Stomach (tissue), 9 donors: Measurements from ENCODE around the gene DLG2. TPM values are rescaled to one million over a fixed set of nuclear protein-coding genes. Genes with fewer than 3 reads are reported as not detected.

Source experiments
- DNase-seq, 2 donors: peaks; one replicate each; pipeline versions ENCODE4 v3.0.0 to v3.0.0-alpha.2; 2013 to 2019
- H3K27ac ChIP-seq, 5 donors: fragments of 200-600 bp in 4 of 5; sonication (generic) in 4 of 5; one replicate each; pipeline ENCODE4 v1.5.1; 2013 to 2019; ENCODE audit warnings: mild to moderate bottlenecking in 1 of 5, moderate library complexity in 1 of 5
- H3K27me3 ChIP-seq, 3 donors: fragments of 200-600 bp; sonication (generic); one replicate each; pipeline ENCODE4 v1.5.1; 2017 to 2019; ENCODE audit warnings: mixed run types in 1 of 3
- H3K36me3 ChIP-seq, 4 donors: fragments of 200-600 bp; sonication (generic); 1 replicate in 3 of 4; 2 replicates in 1 of 4; pipeline ENCODE4 v1.5.1; 2016 to 2019
- H3K4me1 ChIP-seq, 4 donors: fragments of 200-600 bp; sonication (generic); one replicate each; pipeline ENCODE4 v1.5.1; 2016 to 2019
- H3K4me3 ChIP-seq, 4 donors: fragments of 200-600 bp; sonication (generic) in 3 of 4; one replicate each; pipeline ENCODE4 v1.5.1; 2016 to 2019; ENCODE audit warnings: mild to moderate bottlenecking in 1 of 4
- H3K9me3 ChIP-seq, 4 donors: fragments of 200-600 bp; sonication (generic); one replicate each; pipeline ENCODE4 v1.5.1; 2016 to 2019
- EP300 ChIP-seq: sonication (generic); formaldehyde crosslinking; IDR thresholded peaks from one replicate; pipeline ENCODE4 v1.6.1; 2017; ENCODE audit warnings: antibody characterized with exemption
- POLR2A ChIP-seq, 4 donors: fragments of 450-650 bp; IDR thresholded peaks; one replicate each; pipeline ENCODE4 v1.6.1; 2016; ENCODE audit warnings: antibody characterized with exemption in 4 of 4, control low read depth in 2 of 4, mild to moderate bottlenecking in 1 of 4, moderate library complexity in 1 of 4
- POLR2AphosphoS5 ChIP-seq, 3 donors: sonication (generic); formaldehyde crosslinking; IDR thresholded peaks; one replicate each; pipeline ENCODE4 v1.6.1; 2016; ENCODE audit warnings: antibody characterized with exemption in 3 of 3
- WGBS, 5 donors: extraction: QIAGEN DNeasy Blood & Tissue Kit in 3 of 5; methylation state at CpG; one replicate each; pipeline versions ENCODE4 v1.1.5 to v1.1.7; 2013 to 2018; 5-methylcytosine and 5-hydroxymethylcytosine counted together
- intact Hi-C: fragments of 100-400 bp; cut with DNase I; formaldehyde crosslinking; loops from one replicate; pipeline ENCODE4 v1.15.1; 2023; ENCODE audit warnings: low total_unique reads
- polyA plus RNA-seq, 3 donors: library from polyadenylated mRNA; stranded (reverse); fragments of 200-250 nt; gene quantifications; one replicate each; pipeline ENCODE4 v1.2.3, GENCODE V29; 2013
- total RNA-seq, 5 donors: library from RNA; depleted of rRNA; stranded (reverse); fragments of >200 nt; gene quantifications; one replicate each; pipeline versions ENCODE4 v1.1.0 to v1.2.3, GENCODE V29; 2014 to 2016
- TF ChIP-seq, protein P1 (sequence below), 7 experiments: fragments of 450-650 bp in 4 of 7; fragments of 200-600 bp in 3 of 7; sonication (generic) in 3 of 7; IDR thresholded peaks; one replicate each; pipeline ENCODE4 v1.5.1; 2016 to 2019; ENCODE audit warnings: antibody characterized with exemption in 7 of 7, control low read depth in 2 of 7, mild to moderate bottlenecking in 1 of 7
- donor health status: healthy with polysubstance abuse.
- donor health status: Bipolar disorder and iron deficiency.
- donor health status: healthy.

Gene DLG2
- total and polyA plus RNA-seq, 8 donors = 1.3 to 19.1 (median 3.5) TPM

DNA sequence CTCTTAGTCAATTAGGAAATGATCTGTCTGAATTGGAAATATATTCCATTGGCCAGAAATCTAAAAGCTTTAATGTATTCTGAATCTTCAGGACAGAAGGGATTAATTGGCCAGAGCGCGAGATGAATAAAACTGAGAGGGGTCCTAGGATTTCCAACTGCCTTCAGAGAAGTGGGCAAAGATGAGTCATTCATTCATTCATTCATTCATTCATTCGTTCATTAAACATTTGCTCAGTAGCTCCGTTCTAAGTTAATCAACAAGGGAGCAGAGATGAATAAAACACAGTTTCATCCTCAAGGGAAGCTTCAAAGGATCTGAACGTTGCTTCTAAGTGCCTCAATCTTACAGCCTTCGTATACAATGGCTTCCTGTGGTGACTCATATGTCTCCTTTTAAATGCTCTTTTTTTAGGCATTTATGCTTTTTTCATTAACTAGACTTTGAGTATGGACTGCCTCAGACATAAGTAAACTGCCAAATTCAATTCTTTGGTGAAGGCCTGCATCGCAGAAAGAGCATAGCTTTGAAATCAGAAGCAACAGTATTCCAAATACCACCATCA is 1803.6 kb downstream of the DLG2 start:
- Histone ChIP-seq H3K9me3 (no peaks in the 10 kb centered on the region), H3K27ac (no peak overlapping the region), H3K36me3 (no peaks in the 10 kb centered on the region), H3K4me1 (peaks cover 0 to 4% (median 0%) of the 10 kb centered on the region in 4 donors), H3K4me3 (no peak overlapping the region), H3K27me3 (no peaks in the 10 kb centered on the region)
- TF ChIP-seq EP300 (no peak), POLR2AphosphoS5 (IDR thresholded peaks at IDR 0.05) (no peak), POLR2A (IDR thresholded peaks at IDR 0.05) (no peak)
- TF ChIP-seq, protein P1, sequence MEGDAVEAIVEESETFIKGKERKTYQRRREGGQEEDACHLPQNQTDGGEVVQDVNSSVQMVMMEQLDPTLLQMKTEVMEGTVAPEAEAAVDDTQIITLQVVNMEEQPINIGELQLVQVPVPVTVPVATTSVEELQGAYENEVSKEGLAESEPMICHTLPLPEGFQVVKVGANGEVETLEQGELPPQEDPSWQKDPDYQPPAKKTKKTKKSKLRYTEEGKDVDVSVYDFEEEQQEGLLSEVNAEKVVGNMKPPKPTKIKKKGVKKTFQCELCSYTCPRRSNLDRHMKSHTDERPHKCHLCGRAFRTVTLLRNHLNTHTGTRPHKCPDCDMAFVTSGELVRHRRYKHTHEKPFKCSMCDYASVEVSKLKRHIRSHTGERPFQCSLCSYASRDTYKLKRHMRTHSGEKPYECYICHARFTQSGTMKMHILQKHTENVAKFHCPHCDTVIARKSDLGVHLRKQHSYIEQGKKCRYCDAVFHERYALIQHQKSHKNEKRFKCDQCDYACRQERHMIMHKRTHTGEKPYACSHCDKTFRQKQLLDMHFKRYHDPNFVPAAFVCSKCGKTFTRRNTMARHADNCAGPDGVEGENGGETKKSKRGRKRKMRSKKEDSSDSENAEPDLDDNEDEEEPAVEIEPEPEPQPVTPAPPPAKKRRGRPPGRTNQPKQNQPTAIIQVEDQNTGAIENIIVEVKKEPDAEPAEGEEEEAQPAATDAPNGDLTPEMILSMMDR (IDR thresholded peaks at IDR 0.05) = no peak
- intact Hi-C loops = no loop called here
- DNase-seq = no peak
- 57 to 71% (median 64%) methylated on average over 7 of the region's 7 CpGs for WGBS, 5 donors

DNA sequence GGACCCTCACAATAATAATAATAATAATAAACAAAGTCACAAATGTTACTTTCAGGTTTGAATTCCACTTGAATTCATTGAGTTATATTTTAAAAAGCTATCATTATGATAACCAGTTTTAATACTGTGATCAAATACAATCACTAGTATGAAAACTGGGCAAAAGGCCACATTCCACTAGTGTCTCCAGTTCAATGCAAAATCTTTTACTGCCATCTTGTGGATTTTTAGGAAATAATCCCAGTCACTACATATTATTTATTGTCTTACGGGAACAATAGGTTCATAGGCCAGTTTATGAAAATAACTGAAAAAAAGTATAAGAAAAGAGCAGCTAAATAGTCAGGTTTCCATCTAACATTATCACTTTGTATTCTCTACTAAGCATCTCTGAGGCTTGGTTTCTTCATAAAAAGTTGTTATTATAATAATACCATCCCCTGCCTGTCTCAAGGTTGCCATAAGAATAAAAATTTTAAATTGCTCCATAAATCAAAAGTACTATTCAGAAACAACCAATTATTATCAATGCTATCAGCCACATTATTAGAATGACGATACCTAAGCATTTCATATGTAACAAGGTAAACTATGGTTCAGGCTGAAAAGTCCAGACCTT is 1807.1 kb downstream of the DLG2 start:
- peak in 1 of 2 donors; percentile 71 for DNase-seq
- Histone ChIP-seq H3K4me1 (no peaks in the 10 kb centered on the region), H3K9me3 (no peaks in the 10 kb centered on the region), H3K27me3 (no peaks in the 10 kb centered on the region), H3K27ac (no peak overlapping the region), H3K36me3 (no peaks in the 10 kb centered on the region), H3K4me3 (no peak overlapping the region)
- no peak for TF ChIP-seq EP300
- no peak for TF ChIP-seq POLR2AphosphoS5 (IDR thresholded peaks at IDR 0.05)
- TF ChIP-seq POLR2A (IDR thresholded peaks at IDR 0.05) = no peak
- TF ChIP-seq, protein P1 (IDR thresholded peaks at IDR 0.05) = peak in 5 of 7 experiments; percentile 32 to 71 (median 50)
- intact Hi-C loops = loop anchor here (5.0 kb wide), 2 partner anchors 528 to 1103 kb away; no protein-coding TSS in a partner anchor
- WGBS, 5 donors = 22 to 25% (median 24%) methylated on average over 2 of the region's 2 CpGs

DNA sequence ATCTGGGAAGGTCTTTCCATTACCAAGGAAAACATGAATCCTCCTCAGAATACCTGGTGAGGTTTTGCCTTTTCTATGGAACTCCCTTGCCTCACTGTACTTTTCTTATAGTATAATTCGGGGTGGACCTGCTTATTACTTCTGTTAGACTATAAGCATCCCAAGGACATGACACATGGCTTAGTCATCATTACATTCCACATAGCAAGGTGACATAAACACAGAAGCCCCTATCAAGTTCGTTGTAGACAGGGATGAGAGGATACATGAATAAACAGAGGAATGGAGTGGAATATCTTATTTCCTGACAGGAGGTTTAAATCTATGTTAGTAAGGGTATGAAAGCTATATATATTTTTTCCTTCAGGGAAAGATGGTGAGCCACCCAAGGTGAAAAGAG is 1808.8 kb downstream of the DLG2 start:
- no peaks in the 10 kb centered on the region for H3K27me3 ChIP-seq
- H3K4me3 ChIP-seq = no peak overlapping the region
- H3K4me1 ChIP-seq = no peaks in the 10 kb centered on the region
- no peaks in the 10 kb centered on the region for H3K9me3 ChIP-seq
- intact Hi-C loops = loop anchor here (5.0 kb wide), 2 partner anchors 526 to 1101 kb away; no protein-coding TSS in a partner anchor
- no peaks in the 10 kb centered on the region for H3K36me3 ChIP-seq
- DNase-seq = no peak
- TF ChIP-seq, protein P1 (IDR thresholded peaks at IDR 0.05) = no peak
- TF ChIP-seq POLR2AphosphoS5 (IDR thresholded peaks at IDR 0.05) (no peak), POLR2A (IDR thresholded peaks at IDR 0.05) (no peak)
- 45 to 53% (median 49%) methylated on average over 2 of the region's 2 CpGs for WGBS, 5 donors
- no peak overlapping the region for H3K27ac ChIP-seq

DNA sequence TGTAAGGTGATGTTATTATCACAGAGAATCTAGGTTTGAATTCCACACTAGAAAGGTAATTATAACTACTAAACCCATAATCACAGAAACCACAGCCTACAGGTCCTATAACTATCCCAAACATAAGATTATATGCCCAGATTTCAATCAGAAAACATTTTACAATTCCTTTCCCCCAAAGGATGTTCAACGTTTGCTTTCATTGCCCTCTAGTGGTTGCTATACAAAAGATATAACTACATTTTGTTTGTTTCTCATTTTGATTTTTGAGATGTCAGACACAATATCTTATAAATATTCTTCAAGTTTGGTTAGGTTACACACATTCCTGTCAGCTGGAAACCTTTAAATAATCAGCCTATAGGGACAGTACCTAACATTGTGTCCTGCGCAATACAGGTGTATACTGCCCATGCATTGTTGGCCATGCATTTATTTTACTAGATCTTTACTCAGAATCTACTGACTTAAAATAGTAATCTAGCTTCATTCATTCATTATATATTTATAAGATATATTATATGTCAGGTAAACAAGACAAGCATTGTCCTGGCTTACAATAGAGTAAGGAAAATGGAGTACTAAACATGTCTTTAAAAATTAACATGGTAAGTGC is 1810.5 kb downstream of the DLG2 start:
- Histone ChIP-seq H3K4me3 (no peak overlapping the region), H3K9me3 (no peaks in the 10 kb centered on the region), H3K27ac (no peak overlapping the region), H3K4me1 (no peaks in the 10 kb centered on the region), H3K36me3 (no peaks in the 10 kb centered on the region), H3K27me3 (no peaks in the 10 kb centered on the region)
- DNase-seq = peak in 1 of 2 donors; percentile 50
- intact Hi-C loops = loop anchor here (5.0 kb wide), 2 partner anchors 524 to 1099 kb away; no protein-coding TSS in a partner anchor
- TF ChIP-seq, protein P1 (IDR thresholded peaks at IDR 0.05) = peak in 4 of 7 experiments; percentile 24 to 52 (median 47)
- no peak for TF ChIP-seq POLR2AphosphoS5 (IDR thresholded peaks at IDR 0.05)
- no peak for TF ChIP-seq POLR2A (IDR thresholded peaks at IDR 0.05)
- WGBS, 5 donors = 41 to 48% (median 46%) methylated on average over 2 of the region's 2 CpGs
